Stimulated activated CD4-positive, alpha-beta T cell treated with anti-CD3 and anti-CD28 coated beads, TNF-alpha, amount 100 ng/mL, for 1 hour (primary cell): ENCODE measurements around the gene GOLGA3.
"Not testable (repeated sequence)": the region's sequence is repeated elsewhere in the genome, so short reads cannot be mapped to it uniquely, and the experiment has no call there.

ENCODE experiments used
- DNase-seq, 3 donors: peaks; one replicate each; pipeline ENCODE4 v3.0.0-alpha.2; 2020; ENCODE audit warnings: low read depth in 3 of 3, low spot score in 1 of 3

Gene GOLGA3

DNA sequence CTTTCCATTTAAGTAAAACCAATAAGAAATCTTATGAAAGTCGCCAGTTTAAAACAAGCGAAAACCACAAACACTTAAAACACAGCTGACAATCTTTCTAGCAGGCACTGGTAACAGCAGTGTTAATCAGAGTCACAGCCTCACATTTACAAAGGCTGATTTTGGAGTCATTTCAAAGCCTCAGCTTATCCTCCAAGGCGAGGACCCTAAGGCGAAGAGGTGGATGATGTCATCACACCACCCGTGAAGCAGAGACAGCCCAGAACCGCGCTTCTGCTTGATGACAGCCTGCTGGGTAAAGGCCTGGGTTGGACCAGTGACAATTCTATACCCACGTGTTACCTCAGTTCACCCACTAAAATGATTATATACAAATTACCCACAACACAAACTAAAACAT, 10.1 kb downstream of the GOLGA3 start:
- no peak for DNase-seq

DNA sequence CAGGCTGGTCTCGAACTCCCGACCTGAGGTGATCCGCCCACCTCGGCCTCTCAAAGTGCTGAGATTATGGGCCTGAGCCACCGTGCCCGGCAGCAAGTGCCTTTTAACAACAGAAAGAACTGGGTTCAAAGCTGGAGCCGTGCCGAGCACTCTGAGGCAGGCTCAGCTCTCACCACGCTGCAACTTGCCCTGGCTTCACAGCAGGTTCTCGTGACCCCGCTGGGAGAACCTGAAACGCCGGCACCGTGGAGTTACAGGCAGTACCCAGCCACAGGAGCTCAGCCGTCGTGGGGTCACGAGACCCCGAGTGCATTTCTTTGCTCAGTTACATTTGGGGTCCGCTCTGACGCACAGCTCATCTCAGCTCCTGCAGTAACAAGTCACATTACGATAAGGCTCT, 14.4 kb downstream of the GOLGA3 start:
- no peak for DNase-seq

DNA sequence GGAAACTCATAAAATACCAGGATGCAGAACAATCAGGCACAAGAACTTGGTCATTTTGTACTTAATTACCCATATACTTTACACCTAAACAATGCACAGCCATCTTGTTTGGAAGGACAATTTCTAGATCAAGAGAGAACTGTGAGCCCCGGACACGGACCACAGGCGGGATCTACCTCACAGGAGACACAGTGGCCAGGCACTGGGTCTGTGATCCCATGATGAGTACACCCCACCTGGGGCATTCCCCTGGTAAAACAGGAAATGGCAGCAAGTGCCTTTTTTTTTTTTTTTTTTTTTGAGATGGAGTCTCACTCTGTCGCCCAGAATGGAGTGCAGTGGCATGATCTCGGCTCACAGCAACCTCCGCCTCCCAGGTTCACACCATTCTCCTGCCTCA, 15.2 kb downstream of the GOLGA3 start:
- DNase-seq, result no peak

DNA sequence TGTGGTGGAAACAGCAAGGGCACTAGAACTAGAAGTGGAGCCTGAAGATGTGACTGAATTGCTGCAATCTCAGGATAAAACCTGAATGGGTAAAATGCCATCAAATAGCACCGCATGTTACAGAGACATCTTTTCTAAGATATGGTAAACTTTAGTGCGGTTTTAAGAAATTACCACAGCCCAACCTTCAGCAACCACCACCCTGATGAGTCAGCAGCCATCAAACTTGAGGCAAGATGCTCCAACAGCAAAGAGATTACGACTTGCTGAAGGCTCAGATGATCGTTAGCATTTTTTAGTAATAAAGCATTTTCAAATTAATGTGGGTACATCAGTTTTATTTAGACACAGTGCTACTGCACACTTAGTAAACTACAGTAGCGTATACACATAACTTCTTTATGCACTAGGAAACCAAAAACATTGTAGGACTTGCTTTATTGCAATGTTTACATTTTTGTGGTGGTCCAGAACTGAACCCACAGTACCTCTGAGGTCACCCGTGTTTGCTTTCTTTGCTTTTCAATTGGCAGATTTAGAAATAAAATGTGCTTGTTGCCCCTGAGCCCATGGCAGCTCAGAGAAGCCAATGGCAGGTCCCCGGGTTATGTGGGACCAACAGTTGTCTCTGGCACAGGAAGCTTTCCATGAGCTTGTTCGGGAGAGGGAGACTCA, 15.9 kb downstream of the GOLGA3 start:
- no peak for DNase-seq

DNA sequence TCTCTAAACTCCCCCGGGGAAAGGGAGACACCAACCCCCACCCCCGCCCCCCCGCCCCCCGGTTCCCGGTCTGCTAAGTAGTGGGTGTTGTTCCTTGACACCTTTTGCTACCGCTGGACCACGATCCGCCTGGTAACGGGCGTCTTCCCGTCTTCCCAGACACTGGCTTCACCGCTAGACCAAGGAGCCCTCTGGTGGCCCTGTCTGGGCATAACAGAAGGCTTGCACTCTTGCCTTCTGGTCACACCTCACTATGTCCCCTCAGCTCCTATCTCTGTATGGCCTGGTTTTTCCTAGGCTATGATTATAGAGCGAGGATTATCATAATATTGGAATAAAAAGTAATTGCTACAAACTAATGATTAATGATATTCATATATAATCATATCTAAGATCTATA, 19.3 kb downstream of the GOLGA3 start:
- not testable (repeated sequence) for DNase-seq

DNA sequence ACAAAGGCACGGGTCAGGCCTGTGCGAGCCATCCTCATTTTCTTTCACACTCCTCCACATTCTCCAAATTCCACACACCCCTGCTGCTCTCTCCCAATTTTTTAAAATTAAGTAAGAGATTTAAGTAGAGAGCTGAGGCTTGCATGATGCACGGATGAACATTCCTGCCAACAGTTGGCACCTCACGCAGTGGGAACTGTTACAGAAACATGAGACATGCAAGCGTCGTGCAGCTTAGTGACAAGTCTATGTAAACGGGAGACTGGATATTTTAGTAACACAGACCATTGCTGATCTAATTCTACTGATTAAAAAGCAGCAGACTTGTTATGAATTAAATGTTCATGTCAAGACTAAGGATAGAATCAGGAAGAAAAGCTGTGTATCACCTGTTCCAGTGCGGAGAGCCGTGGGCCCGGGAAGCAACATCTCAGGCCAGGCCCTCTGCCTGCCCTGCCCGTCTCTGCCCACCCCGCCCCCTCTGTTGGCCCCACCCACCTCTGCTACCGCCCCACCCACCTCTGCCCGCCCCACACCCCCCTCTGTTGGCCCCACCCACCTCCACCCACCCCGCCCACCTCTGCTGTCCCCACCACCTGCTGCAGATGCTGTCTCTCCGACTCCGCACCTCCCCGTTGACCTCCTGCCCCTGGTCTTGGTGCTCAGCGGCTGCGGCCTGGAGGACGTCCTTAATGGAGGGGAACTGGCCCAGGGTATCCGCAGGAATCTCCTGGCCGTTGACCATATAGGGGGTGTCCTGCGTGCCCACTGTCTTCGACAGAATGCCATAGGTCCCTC, 21.2 kb downstream of the GOLGA3 start:
- no peak for DNase-seq

DNA sequence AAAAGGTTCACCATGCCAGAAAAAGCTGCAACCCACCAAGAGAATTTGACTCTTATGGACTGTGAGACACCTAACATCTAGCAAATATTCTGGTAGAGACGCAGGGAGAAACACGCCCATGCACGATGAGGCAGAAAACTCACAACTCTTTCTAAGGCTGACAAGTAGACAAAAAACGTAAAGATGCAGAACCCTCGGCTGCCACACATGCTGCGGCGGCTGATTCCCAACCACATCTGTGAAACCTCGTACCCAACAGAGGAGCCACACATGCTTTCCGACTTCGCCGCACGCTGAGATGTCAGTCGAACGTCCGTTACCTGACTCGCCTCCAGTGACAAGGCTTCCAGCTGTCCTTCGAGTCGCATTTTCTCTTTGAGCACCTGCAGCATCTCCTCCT, 21.8 kb downstream of the GOLGA3 start:
- DNase-seq, result peak in 1 of 3 donors; percentile 7

DNA sequence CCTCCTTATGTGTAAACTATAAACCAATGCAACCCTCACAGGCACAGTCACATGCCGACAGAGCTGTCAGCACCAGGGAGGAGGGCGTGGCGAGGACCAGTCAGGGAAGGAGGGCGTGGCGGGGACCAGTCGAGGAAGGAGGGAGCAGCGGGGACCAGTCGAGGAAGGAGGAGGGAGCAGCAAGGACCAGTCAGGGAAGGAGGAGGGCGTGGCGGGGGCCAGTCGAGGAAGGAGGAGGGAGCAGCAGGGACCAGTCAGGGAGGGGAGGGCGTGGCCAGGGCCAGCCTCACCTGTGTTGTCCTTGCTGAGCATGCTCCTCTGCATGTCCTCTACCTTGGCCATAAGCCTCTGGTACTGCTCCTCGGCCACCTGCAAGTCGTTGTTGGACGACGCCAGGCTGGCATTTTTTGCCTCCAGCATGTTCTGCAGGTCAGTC, 24.2 kb downstream of the GOLGA3 start:
- DNase-seq, result no peak

DNA sequence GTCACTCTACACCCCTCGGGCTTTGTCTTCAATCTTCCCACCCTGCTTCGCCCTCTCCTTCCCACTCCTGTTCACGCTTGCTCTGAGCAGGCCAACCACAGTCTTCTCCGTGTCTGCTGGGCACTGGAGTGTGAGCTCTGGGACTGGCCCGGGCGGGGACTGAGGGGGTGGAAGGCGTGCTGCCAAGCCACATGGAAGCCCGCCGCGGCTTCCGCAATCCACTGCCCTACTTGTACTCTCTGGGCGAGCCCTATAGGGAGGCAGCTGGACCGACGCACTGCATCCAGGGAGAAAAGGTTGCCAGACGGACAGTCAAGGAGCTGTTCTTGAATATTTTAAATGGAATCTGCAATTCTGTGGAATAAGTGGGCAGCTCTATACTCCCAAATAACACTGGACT, 24.8 kb downstream of the GOLGA3 start:
- no peak for DNase-seq

DNA sequence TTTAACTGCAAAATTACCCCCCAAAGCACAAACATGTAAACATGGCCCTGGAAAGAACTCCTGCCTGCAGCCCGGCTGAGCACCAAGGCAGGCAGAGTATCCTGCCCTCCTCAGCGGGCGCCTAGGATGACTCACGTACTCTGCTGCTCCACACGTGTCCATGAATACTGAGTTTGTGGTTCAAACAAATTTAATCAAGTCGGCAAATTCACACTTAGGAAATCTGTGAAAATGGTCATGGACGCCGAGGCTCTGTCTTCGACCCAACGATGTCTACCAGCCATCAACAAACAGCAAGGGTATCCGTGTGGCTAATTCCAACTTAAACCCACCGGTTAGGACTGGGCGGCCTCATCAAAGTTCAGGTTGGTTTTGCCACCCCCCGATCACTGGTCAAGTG, 25.5 kb downstream of the GOLGA3 start:
- no peak for DNase-seq

DNA sequence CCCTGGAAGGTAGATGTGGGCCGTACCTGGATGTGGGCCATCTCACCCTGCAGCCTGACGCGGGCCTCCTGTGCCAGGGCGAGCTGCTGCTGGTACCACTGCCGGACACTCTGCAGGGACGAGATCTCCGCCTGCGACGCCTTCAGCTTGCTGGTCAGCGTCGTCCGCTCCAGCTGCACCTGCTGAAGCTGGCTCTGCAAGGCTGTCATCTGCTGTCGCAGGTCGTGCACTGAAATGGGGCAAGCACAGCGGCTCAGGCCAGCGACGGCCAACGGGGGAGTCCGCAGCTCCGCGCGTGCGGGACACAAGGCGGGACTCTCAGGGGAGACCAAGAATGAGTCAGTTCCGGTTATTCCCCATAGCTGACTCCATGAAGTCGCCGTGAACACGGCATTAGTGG, 26.9 kb downstream of the GOLGA3 start:
- no peak for DNase-seq

DNA sequence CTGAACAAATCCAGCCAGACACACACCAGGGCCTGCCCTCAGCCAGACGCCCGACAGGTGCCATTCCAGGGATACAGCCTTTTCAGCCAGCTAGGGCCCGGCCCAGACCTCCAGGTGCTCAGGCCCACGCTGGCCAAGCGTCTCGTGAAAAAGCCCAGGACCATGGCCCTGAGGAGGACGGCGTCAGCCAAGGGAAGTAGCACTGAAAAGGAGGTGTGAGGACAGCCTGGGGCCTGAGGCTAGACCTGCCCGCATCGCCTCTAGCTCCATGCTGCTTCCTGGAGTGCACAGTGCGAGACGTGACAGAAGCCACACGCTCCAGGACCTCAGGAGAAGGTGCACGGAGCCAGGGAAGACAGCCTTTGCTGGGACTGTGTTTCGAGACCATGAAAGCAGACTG, 29.8 kb downstream of the GOLGA3 start:
- no peak for DNase-seq

DNA sequence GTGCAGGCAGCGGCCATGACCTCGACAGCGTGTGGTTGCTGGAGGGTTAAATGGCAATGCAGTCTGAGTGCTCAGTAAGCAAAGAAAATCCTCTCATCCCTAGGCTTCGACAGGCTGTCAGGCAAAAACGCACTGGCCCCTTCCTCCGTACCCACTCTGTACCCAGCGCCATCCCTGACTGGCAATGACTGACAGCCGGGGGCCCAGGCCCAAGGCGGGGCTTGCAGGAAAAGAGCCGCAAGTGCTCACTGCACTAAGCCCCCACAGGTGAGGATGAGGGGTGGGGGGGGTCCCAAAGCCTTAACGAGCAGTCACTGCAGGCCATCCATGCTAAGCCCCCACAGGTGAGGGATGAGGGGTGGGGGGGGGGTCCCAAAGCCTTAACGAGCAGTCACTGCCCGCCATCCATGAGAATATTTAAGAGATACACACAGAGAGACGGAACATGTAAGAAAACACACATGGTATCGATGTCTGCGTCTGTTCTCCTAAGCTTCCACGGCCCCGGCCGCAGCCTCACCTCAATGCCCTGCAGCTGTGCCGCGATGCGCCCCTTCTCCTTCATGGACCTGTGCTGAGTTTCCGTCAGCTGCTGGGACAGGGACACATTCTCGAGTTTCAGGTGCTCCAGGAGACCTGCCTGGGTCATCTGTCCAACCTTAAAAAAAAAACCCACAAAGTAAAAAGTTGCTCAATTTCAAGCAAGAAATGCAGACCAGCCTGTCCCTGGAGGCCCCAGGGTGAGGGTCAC, 30.7 kb downstream of the GOLGA3 start:
- DNase-seq, result no peak

DNA sequence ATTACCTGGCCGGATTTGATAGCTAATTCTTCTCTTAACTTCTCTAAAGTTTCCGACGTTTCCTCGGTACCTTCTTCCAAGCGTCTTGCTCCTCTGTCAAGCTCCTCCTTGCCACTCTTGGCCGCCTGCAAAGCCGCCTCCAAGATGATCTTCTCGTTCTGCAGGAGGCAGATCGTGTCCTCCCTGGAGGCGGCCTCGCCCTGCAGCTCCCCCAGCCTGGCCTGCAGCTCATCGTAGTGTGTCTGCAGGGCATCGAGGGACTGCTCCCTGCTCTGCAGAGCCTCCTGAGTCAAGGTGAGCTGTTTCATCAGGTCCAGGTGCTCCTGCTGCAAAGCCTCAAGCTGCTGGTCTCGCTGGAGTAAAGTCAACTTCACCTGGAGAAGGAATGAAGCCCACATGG, 32.8 kb downstream of the GOLGA3 start:
- DNase-seq, result no peak

DNA sequence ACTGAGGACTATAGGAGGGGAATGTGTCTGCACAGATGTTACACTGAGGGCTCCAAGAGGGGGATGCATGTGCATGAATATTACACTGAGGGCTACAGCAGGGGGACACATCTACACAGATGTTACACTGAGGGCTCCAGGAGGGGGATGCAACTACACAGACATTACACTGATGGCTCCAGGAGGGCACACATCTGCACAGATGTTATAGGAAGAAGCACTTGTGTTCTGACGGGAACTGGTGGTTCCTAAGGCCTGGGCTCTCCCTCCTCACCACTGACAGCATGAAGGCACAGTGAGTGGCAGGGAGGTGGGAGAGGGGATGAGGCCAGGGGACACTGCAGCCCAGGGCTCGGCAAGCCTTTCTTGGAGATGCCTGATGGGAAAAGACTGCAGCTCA, 36.7 kb downstream of the GOLGA3 start:
- DNase-seq, result not testable (repeated sequence)

DNA sequence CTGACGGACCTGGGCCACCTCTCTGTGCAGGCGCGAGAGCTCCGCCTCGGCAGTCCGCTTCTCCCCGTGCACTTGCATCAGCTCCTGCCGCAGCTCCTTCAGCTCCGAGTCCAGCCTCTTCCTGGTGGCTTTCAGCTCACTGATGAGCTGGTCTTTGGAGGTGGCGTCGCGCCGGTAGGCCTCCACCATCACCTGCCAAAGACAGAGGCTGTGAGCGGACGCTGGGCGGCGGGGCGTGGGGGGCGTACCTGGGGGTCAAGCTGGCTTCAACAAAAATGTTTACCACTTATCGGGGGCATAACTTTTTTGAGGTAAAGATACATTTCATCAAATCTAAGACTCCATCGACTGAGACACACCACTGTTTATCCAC, 39.6 kb downstream of the GOLGA3 start:
- no peak for DNase-seq

DNA sequence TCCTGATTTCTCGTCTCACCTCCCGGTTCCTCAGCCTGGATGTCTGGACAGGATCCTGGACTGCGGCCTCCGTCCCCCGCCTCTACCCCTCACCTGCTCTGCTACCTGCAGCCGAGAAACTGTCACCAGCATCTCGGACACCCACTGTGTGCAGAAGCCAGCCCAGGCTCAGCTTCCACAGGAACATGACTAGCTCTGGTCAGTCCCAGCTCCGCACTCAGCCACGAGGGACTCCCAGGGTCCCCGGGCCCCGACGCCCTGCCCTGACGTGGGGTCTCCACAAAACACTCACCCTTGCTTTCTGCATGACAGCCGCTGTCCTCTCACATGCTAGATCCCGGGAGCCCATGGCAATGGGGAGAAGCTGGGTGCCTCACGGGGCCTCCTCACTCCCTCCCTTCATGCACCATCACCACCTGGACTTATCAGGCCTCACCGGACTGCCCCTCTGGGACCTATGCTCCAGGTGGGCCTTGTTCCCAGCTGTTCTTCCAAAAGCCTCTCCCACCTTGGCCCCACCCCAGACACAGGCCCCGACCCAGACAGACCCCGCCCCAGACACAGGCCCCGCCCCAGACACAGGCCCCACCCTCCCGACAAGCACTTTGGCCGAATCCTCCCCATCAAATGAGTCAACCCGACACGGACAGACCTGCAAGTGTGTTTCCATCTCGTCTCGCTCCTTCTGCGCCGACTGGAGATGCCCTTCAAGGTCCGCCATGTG, 40.1 kb downstream of the GOLGA3 start:
- DNase-seq, result no peak

DNA sequence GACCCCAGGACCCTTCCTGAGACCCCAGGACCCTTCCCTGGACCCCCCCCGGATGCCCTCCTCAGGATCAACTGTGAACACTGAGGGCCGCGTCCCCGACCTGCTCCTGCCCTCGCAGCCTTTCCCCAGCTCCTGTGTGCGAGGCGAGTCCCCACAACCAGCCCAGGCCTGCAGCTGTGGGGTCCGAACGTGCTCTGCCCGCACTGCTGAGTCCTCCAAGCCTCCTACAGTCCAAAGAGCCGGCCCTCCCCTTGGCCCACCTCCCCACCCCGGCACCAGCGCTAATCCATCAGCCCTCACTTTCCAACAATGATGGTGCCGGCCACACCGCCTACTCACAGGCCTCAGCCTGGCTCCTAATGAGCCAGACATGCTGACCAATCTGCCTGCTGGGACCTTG, 40.8 kb downstream of the GOLGA3 start:
- DNase-seq, result no peak

DNA sequence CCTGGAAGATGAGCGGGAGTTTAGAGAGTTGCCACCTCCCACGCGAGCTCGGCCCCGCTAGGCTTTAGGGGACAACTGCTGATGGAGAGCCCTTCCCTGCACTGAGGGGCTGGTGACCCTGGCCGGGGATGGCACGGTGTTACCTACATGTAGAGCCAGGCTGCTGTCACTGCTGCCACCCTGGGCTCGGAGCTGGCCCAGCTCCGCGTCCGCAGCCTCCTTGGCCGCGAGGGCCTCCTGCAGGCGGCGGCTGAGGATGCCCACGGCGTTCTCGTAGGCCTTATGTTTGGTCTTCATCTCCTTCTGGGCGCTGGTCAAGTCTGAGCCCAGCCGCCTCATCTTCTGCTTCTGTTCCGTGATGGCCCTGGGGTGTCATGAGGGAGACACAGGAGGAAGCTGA, 42.5 kb downstream of the GOLGA3 start:
- DNase-seq, result no peak

DNA sequence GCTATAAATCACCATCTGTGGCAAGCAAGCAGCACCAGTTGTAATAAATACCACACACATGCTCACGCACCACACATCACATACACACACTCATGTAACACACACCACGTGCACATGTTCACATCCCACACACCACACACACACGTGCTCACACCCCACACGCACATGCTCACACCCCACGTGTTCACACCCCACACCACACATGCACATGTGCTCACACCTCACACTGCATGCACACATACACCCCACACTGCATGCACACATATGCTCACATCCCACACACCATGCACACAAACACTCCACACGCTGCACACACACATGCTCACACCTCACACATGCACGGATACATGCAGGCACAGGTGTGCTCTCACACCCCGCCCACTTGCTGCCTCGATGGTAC, 44.1 kb downstream of the GOLGA3 start:
- DNase-seq, result no peak

DNA sequence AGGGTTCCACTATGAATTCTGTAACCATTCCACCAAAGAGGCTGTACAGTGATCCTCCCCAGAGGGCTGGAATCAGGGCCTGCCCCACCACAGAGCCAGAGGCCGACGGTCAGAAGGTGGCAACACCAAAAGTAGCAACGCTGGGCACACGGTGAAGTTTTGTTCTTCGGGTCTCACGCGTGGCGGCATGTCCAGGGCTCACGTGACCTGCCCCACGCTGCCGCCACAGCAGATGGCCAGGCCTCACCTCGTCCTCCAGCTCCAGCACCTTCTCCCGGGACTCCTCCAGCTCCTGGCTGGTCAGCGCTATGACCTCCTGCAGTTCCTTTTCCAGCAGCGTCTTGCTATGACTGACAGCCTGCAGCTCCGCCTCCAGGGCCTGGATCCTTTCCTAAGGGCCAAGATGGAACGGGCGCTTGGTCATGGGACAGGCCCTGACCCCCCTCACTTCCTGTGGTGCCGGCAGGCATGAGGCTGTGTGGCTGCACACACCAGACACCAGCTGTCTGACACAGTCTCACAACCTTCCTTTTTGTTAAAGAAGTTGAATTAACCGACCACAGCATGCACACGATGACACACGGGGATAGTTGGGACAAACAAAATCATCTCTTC, 44.6 kb downstream of the GOLGA3 start:
- DNase-seq, result no peak
